ENCODE data around the gene KCTD20. TPM values are rescaled to one million over a fixed set of nuclear protein-coding genes. Genes with fewer than 3 reads are reported as not detected.

The KCTD20 gene
- total and polyA plus RNA-seq, 4 donors, result 9.5 to 48.5 (median 32.2) TPM

DNA sequence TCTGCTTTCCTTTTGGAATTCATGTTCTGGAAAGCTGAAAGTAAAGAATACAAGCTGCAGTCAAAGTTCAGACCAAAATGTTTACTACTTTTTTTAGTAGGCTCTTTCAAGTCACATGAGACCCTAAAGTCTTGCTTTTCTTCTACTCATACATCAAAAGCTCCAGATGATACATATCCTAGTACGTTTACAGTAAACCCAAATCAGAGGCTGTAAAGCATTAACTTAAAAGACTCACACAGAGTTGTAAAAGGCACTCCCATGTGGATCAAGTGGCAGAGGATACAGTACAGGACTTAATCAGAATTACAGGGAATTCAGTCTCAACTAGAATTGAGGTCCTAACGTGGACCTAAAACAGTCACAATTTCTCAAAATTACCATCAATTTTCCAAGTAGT is 63.8 kb downstream of the KCTD20 start:
- 83% methylated on average over 2 of the region's 2 CpGs for WGBS
- H3K27me3 ChIP-seq (ENCODE audit: control insufficient read depth in 4 of 4, insufficient read depth in 4 of 4, low read length in 3 of 4), result no peaks in the 10 kb centered on the region
- peaks cover 0 to 6% (median 3%) of the 10 kb centered on the region in 4 donors for H3K4me1 ChIP-seq (ENCODE audit: control insufficient read depth in 4 of 4, insufficient read depth in 4 of 4, low read length in 3 of 4)
- H3K4me3 ChIP-seq (ENCODE audit: low read depth in 1 of 3, low read length in 3 of 3), result no peak overlapping the region
- DNase-seq (ENCODE audit: low spot score), result no peak
- H3K27ac ChIP-seq (ENCODE audit: low read depth in 1 of 2, low read length in 2 of 2), result no peak overlapping the region
- no peaks in the 10 kb centered on the region for H3K9me3 ChIP-seq (ENCODE audit: control insufficient read depth in 4 of 4, low read length in 3 of 4)
- no peak for TF ChIP-seq JUND (IDR thresholded peaks at IDR 0.05)
- no peak for TF ChIP-seq FOXA1 (IDR thresholded peaks at IDR 0.05)
- no peak for TF ChIP-seq RXRA (IDR thresholded peaks at IDR 0.05)
- no peak for TF ChIP-seq RAD21 (IDR thresholded peaks at IDR 0.05)
- no peak for TF ChIP-seq YY1 (IDR thresholded peaks at IDR 0.05)
- no peak for TF ChIP-seq TAF1 (conservative IDR thresholded peaks at IDR 0.05)
- no peak for TF ChIP-seq HNF4G (IDR thresholded peaks at IDR 0.05)
- TF ChIP-seq, protein P1, sequence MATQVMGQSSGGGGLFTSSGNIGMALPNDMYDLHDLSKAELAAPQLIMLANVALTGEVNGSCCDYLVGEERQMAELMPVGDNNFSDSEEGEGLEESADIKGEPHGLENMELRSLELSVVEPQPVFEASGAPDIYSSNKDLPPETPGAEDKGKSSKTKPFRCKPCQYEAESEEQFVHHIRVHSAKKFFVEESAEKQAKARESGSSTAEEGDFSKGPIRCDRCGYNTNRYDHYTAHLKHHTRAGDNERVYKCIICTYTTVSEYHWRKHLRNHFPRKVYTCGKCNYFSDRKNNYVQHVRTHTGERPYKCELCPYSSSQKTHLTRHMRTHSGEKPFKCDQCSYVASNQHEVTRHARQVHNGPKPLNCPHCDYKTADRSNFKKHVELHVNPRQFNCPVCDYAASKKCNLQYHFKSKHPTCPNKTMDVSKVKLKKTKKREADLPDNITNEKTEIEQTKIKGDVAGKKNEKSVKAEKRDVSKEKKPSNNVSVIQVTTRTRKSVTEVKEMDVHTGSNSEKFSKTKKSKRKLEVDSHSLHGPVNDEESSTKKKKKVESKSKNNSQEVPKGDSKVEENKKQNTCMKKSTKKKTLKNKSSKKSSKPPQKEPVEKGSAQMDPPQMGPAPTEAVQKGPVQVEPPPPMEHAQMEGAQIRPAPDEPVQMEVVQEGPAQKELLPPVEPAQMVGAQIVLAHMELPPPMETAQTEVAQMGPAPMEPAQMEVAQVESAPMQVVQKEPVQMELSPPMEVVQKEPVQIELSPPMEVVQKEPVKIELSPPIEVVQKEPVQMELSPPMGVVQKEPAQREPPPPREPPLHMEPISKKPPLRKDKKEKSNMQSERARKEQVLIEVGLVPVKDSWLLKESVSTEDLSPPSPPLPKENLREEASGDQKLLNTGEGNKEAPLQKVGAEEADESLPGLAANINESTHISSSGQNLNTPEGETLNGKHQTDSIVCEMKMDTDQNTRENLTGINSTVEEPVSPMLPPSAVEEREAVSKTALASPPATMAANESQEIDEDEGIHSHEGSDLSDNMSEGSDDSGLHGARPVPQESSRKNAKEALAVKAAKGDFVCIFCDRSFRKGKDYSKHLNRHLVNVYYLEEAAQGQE (IDR thresholded peaks at IDR 0.05), result no peak
- TF ChIP-seq FOXA2 (IDR thresholded peaks at IDR 0.05), result no peak
- no peak for TF ChIP-seq ZBTB33 (IDR thresholded peaks at IDR 0.05)
- TF ChIP-seq MAX (IDR thresholded peaks at IDR 0.05), result no peak
- no peak for TF ChIP-seq HNF4A (conservative IDR thresholded peaks at IDR 0.05)
- TF ChIP-seq NR2F2 (IDR thresholded peaks at IDR 0.05), result no peak
- TF ChIP-seq SP1 (IDR thresholded peaks at IDR 0.05), result no peak
- no peak for TF ChIP-seq EGR1 (IDR thresholded peaks at IDR 0.05; ENCODE audit: low read depth in 2 of 2)
- TF ChIP-seq, protein P2, sequence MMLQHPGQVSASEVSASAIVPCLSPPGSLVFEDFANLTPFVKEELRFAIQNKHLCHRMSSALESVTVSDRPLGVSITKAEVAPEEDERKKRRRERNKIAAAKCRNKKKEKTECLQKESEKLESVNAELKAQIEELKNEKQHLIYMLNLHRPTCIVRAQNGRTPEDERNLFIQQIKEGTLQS (IDR thresholded peaks at IDR 0.05), result no peak
- peaks cover 0 to 11% (median 2%) of the 10 kb centered on the region in 4 donors for H3K36me3 ChIP-seq (ENCODE audit: control insufficient read depth in 4 of 4, insufficient read depth in 3 of 4, low read depth in 1 of 4, low read length in 3 of 4)
- H3K9ac ChIP-seq (ENCODE audit: low read depth in 1 of 2, low read length in 2 of 2), result no peak overlapping the region

DNA sequence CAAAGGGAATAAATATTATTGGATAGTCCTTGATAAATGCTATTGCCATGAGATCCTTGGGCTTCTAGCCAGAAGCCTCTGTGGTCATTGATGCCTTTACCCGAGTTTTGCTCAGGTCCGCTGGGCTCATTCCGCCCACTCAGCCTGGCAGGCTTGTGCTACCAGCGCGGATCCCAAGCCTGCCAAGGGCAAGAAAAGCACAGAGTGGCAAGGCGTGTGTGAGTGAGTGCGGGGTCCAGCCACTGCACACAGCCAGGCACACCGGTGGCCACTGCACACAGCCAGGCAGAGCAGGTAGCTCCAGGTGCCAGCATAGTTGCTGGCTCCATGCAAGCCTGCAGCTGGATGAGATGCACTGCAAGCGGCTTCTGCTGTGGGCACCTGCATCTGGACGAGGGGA is 65.7 kb downstream of the KCTD20 start:
- no peak overlapping the region for H3K27ac ChIP-seq (ENCODE audit: low read depth in 1 of 2, low read length in 2 of 2)
- 68% methylated on average over 10 of the region's 10 CpGs for WGBS
- H3K36me3 ChIP-seq (ENCODE audit: control insufficient read depth in 4 of 4, insufficient read depth in 3 of 4, low read depth in 1 of 4, low read length in 3 of 4), result peaks cover 0 to 11% (median 3%) of the 10 kb centered on the region in 4 donors
- H3K4me3 ChIP-seq (ENCODE audit: low read depth in 1 of 3, low read length in 3 of 3), result no peak overlapping the region
- H3K9ac ChIP-seq (ENCODE audit: low read depth in 1 of 2, low read length in 2 of 2), result no peak overlapping the region
- no peak for DNase-seq (ENCODE audit: low spot score)
- no peaks in the 10 kb centered on the region for H3K9me3 ChIP-seq (ENCODE audit: control insufficient read depth in 4 of 4, low read length in 3 of 4)
- peaks cover 0 to 8% (median 5%) of the 10 kb centered on the region in 4 donors for H3K4me1 ChIP-seq (ENCODE audit: control insufficient read depth in 4 of 4, insufficient read depth in 4 of 4, low read length in 3 of 4)
- TF ChIP-seq GABPA (IDR thresholded peaks at IDR 0.05 in 1 of 2, conservative IDR thresholded peaks at IDR 0.05 in 1 of 2), result no peak
- TF ChIP-seq RAD21 (IDR thresholded peaks at IDR 0.05), result no peak
- TF ChIP-seq, protein P2 (IDR thresholded peaks at IDR 0.05), result no peak
- TF ChIP-seq HNF4A (conservative IDR thresholded peaks at IDR 0.05), result peak in 1 of 2 donors; percentile 11
- TF ChIP-seq HNF4G (IDR thresholded peaks at IDR 0.05), result no peak
- no peak for TF ChIP-seq MAX (IDR thresholded peaks at IDR 0.05)
- TF ChIP-seq ZBTB33 (IDR thresholded peaks at IDR 0.05), result no peak
- TF ChIP-seq TAF1 (conservative IDR thresholded peaks at IDR 0.05), result no peak
- peak in 1 of 2 donors; percentile 19 for TF ChIP-seq EGR1 (IDR thresholded peaks at IDR 0.05; ENCODE audit: low read depth in 2 of 2)
- TF ChIP-seq SP1 (IDR thresholded peaks at IDR 0.05), result no peak
- no peak for TF ChIP-seq YY1 (IDR thresholded peaks at IDR 0.05)
- no peak for TF ChIP-seq FOXA1 (IDR thresholded peaks at IDR 0.05)
- H3K27me3 ChIP-seq (ENCODE audit: control insufficient read depth in 4 of 4, insufficient read depth in 4 of 4, low read length in 3 of 4), result no peaks in the 10 kb centered on the region

Measured in liver (tissue), 9 donors.